Neural crest cell (in vitro differentiated cells): ENCODE results near the gene NSDHL. TPM values are rescaled to one million over a fixed set of nuclear protein-coding genes. Genes with fewer than 3 reads are reported as not detected.

ENCODE experiments used
- DNase-seq: peaks from one replicate; pipeline ENCODE4 v3.0.0; 2021; ENCODE audit warnings: low read depth, mixed read lengths, low spot score
- H3K27ac Mint-ChIP-seq: one replicate; pipeline ENCODE4 v1.8.0; 2021; ENCODE audit warnings: mild to moderate bottlenecking, mixed read lengths; ENCODE audit not compliant: unreplicated experiment
- H3K27me3 Mint-ChIP-seq: 2 replicates; pipeline ENCODE4 v1.8.0; 2021; ENCODE audit warnings: low read depth, mild to moderate bottlenecking, mixed read lengths
- H3K36me3 Mint-ChIP-seq: 2 replicates; pipeline ENCODE4 v1.8.0; 2021; ENCODE audit warnings: low read depth, mild to moderate bottlenecking, mixed read lengths
- H3K4me1 Mint-ChIP-seq: 2 replicates; pipeline ENCODE4 v1.8.0; 2021; ENCODE audit warnings: mixed read lengths
- H3K4me3 Mint-ChIP-seq: one replicate; pipeline ENCODE4 v1.8.0; 2021; ENCODE audit warnings: mild to moderate bottlenecking, mixed read lengths
- H3K9me3 Mint-ChIP-seq: 2 replicates; pipeline ENCODE4 v1.8.0; 2021; ENCODE audit warnings: mixed read lengths
- total RNA-seq: library from RNA; stranded (reverse); gene quantifications from 2 replicates; pipeline ENCODE4 v1.2.1, GENCODE V29; 2021
- TF ChIP-seq, protein P1 (sequence below): fragments of 200-600 bp; sonication (generic); conservative IDR thresholded peaks from 2 replicates; pipeline ENCODE4 v1.5.0; 2021; ENCODE audit warnings: antibody characterized with exemption, mild to moderate bottlenecking

NSDHL gene
- total RNA-seq, 1 donor from 2014 or later, result 49.6 TPM

DNA sequence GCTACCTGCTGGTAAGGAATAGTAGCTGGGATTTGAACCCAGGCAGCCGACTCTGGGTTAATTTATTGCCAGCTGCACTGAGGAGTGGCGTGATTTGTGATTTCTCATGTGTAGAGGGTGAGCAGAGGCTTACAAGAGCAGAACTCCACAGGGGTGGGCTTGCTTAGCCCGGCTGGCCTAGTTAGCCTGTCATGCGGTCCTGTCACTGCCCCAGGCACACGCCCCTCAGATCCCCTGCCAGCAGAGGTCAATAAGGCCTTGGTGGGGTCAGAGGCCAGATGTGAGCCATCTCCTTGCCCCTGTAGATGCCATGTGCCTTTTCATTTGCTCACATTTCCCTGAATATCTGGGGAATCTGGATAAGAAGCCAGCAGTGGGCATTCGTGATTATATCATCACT, 13.4 kb downstream of the NSDHL start:
- no peaks in the 10 kb centered on the region for H3K9me3 Mint-ChIP-seq
- TF ChIP-seq, protein P1, sequence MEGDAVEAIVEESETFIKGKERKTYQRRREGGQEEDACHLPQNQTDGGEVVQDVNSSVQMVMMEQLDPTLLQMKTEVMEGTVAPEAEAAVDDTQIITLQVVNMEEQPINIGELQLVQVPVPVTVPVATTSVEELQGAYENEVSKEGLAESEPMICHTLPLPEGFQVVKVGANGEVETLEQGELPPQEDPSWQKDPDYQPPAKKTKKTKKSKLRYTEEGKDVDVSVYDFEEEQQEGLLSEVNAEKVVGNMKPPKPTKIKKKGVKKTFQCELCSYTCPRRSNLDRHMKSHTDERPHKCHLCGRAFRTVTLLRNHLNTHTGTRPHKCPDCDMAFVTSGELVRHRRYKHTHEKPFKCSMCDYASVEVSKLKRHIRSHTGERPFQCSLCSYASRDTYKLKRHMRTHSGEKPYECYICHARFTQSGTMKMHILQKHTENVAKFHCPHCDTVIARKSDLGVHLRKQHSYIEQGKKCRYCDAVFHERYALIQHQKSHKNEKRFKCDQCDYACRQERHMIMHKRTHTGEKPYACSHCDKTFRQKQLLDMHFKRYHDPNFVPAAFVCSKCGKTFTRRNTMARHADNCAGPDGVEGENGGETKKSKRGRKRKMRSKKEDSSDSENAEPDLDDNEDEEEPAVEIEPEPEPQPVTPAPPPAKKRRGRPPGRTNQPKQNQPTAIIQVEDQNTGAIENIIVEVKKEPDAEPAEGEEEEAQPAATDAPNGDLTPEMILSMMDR, result no peak

DNA sequence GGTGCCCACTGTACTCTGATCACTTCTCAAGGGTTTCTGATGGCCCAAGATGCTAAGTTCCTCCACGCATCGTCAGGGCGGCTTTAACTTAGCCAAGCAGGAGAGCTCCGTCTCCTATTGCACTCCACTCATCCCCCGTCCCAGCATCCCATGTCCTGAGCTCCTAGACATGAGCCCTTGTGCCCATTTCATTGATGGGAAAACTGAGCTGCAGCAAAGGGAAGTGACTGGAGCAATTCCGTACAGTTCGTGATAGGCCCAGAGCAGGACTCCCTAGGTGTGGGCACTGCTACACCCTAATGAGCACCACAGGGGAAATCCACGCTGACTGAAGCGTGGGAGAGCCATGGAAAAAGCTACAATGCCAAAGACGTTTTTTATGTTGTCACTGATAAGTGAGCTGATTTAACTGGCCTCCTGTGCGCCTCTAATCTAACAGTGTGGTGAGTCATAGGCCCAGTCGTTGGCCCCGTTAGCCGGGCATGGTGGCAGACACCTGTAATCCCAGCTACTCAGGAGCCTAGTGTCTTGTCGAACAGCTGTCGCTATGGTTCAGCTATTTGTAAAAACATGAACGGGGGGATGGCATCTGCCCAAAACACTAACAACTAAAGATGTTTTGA, 14.9 kb downstream of the NSDHL start:
- Mint-ChIP-seq H3K9me3 (no peaks in the 10 kb centered on the region), H3K27ac (no peak overlapping the region), H3K4me1 (peaks cover 7% of the 10 kb centered on the region), H3K4me3 (no peak overlapping the region), H3K36me3 (peaks cover 12% of the 10 kb centered on the region), H3K27me3 (no peaks in the 10 kb centered on the region)
- DNase-seq, result no peak
- TF ChIP-seq, protein P1, result no peak

More for the DNA sequence above, 13.4 kb downstream of the NSDHL start:
- no peak for DNase-seq
- Mint-ChIP-seq H3K4me3 (no peak overlapping the region), H3K4me1 (peaks cover 7% of the 10 kb centered on the region), H3K36me3 (peaks cover 16% of the 10 kb centered on the region), H3K27me3 (no peaks in the 10 kb centered on the region), H3K27ac (no peak overlapping the region)

DNA sequence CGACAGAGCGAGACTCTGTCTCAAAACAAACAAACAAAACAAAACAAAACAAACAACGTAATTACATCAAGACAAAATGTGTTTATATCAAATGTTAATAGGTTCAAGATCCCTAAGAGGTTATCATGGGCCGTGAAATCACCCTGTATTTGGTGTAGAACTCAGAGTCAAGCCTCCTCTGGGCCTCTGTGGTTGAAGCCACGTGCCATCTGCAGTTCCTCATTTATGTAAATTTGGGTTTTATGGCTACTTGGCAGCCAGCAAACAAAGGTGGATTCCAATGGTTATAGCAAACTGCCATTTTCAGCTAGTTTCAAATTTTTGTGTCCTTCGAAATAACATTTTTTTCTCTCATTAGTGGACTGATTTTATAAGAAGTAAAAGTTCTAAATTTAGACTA, 16.4 kb downstream of the NSDHL start:
- Mint-ChIP-seq H3K9me3 (no peaks in the 10 kb centered on the region), H3K36me3 (peaks cover 18% of the 10 kb centered on the region), H3K27ac (no peak overlapping the region), H3K4me3 (no peak overlapping the region), H3K4me1 (peaks cover 7% of the 10 kb centered on the region), H3K27me3 (no peaks in the 10 kb centered on the region)
- DNase-seq, result no peak
- TF ChIP-seq, protein P1, result no peak

DNA sequence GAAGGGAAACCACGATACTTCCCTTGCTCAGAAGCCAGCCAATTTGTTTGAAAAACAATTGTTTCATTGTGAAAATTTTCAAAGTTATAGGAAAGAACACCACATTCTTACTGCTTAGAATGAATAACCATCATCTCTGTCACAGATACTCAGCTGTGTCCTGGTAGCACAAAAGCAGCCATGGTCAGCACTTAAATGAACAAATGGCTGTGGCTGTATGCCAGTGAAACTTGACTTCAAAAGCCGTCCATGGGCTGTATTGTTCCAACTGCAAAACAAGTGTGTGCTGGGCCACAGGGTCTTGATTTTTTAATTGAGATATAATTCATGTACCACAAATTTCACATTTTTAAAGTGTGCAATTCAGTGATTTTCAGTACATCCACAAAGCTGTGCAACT, 19.6 kb downstream of the NSDHL start:
- TF ChIP-seq, protein P1, result no peak
- Mint-ChIP-seq H3K9me3 (no peaks in the 10 kb centered on the region), H3K4me1 (no peaks in the 10 kb centered on the region), H3K27me3 (no peaks in the 10 kb centered on the region), H3K27ac (no peak overlapping the region), H3K36me3 (peaks cover 34% of the 10 kb centered on the region), H3K4me3 (no peak overlapping the region)
- no peak for DNase-seq

DNA sequence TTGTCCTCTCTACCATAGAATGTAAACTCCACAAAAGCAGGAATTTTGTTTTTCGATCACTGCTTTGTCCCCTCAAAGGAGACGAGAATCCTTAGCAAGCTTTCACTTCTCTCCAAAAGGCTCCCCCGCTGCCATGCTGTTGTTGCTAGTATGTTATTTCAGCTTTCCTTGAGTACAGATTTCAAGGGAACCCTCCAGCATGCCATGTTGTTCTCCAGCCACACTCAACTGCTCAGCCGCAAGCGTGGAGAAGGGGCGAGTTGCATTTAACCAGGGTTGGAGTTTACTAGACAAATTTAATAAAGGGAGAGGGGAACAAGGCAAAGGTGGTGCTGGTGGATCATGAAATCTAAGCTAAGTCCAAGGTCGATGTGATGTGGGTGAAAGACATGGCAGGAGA, 23.1 kb downstream of the NSDHL start:
- H3K4me1 Mint-ChIP-seq, result no peaks in the 10 kb centered on the region
- H3K9me3 Mint-ChIP-seq, result no peaks in the 10 kb centered on the region
- H3K27ac Mint-ChIP-seq, result no peak overlapping the region
- peaks cover 33% of the 10 kb centered on the region for H3K36me3 Mint-ChIP-seq
- TF ChIP-seq, protein P1, result no peak
- H3K4me3 Mint-ChIP-seq, result no peak overlapping the region
- H3K27me3 Mint-ChIP-seq, result no peaks in the 10 kb centered on the region
- DNase-seq, result no peak
